ENCODE results near the gene CRABP2. TPM values are rescaled to one million over a fixed set of nuclear protein-coding genes. Genes with fewer than 3 reads are reported as not detected.

Gene CRABP2
- total RNA-seq, 1 experiment from 2014 or later: 137 TPM

DNA sequence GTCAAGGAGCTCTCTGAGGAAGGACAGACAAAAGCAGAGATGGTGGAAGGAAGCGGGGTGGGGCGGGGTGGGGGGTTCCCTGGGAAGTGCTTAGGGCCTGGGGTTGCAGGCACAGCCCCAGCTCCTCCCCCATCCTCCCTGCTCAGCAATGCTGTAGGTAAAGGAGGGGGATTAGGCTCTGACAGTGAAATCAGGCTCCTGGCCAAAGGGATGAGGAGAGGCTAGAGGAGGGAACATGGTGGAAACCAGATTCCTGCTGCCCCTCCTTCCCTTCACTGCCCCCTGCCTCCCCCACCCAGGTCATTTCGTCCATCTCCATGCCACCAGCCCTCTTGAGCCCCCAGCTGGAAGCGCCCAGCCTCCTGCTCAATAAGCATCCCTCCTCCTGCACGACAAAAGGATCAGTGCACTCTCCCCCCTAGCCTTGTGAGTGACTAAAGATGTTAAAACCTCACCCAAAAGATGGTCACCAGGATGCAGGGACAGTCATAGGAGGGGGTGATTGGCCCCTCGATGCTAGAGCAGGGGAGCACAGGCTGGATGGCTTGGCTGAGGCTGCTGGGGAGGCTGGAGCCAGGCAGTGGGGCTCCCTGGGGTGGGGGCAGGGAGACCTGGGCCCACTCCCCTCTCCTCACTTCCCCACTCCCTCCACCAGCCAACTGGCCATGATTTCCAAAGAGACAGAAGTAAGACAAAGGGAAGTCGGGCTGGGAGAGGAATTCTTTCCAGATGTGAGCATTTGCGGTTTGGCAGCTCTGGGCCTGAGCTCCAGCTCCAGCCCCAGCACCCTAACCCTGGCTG lies 2.2 kb upstream of the CRABP2 start:
- peak; percentile 88 for DNase-seq
- Histone ChIP-seq H3K4me3 (ENCODE audit: insufficient read depth, low read depth, low read length) (peak overlapping the region; percentile 80), H3K27me3 (ENCODE audit: control insufficient read depth, insufficient read depth, low read length) (peaks cover 19% of the 10 kb centered on the region), H3K36me3 (replicated peaks; ENCODE audit: control insufficient read depth, insufficient read depth, low read length) (no peaks in the 10 kb centered on the region)

- DNase-seq: peak; percentile 89
- peak overlapping the region; percentile 80 for H3K4me3 ChIP-seq (ENCODE audit: insufficient read depth, low read depth, low read length)
- no peaks in the 10 kb centered on the region for H3K36me3 ChIP-seq (replicated peaks; ENCODE audit: control insufficient read depth, insufficient read depth, low read length)
- peaks cover 19% of the 10 kb centered on the region for H3K27me3 ChIP-seq (ENCODE audit: control insufficient read depth, insufficient read depth, low read length)
Measured at GRCh38 chr1:156706657-156707416, 1.5 kb upstream of the CRABP2 start.

GRCh38 chr1:156705918-156706656 lies 704 bp upstream of the CRABP2 start:
- DNase-seq: peak; percentile 96
- Histone ChIP-seq H3K36me3 (replicated peaks; ENCODE audit: control insufficient read depth, insufficient read depth, low read length) (no peaks in the 10 kb centered on the region; the same call in 1 of the 2 replicates), H3K4me3 (ENCODE audit: insufficient read depth, low read depth, low read length) (peak overlapping the region; percentile 80), H3K27me3 (ENCODE audit: control insufficient read depth, insufficient read depth, low read length) (peaks cover 19% of the 10 kb centered on the region)

DNA sequence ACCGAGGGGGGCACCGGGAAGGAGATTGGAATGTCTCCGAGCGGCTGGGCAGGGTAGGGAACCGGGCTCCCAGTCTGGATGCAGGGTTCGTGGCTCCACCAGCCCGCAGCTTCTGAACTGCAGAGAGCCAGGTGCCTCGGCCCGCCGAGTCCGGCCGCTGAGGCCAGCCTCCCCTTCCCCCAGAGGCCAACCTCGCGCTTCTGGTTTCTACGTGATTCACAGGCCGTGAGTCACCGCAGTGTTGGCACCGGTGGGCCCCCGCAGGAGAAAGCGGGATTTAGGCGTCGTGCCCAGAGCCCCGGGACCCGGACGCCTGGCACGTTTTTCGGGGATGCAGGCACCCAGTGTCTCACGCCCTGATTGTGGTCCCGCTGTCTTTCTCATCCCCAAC lies 458 bp downstream of the CRABP2 start:
- peak; percentile 81 for DNase-seq
- Histone ChIP-seq H3K4me3 (ENCODE audit: insufficient read depth, low read depth, low read length) (peak overlapping the region; percentile 80), H3K27me3 (ENCODE audit: control insufficient read depth, insufficient read depth, low read length) (peaks cover 19% of the 10 kb centered on the region), H3K36me3 (replicated peaks; ENCODE audit: control insufficient read depth, insufficient read depth, low read length) (peaks cover 5% of the 10 kb centered on the region)

GRCh38 chr1:156704166-156704711 lies 1.1 kb downstream of the CRABP2 start:
- H3K36me3 ChIP-seq (replicated peaks; ENCODE audit: control insufficient read depth, insufficient read depth, low read length): peaks cover 7% of the 10 kb centered on the region
- H3K27me3 ChIP-seq (ENCODE audit: control insufficient read depth, insufficient read depth, low read length): peaks cover 19% of the 10 kb centered on the region
- DNase-seq: peak; percentile 69
- peak overlapping the region; percentile 80 for H3K4me3 ChIP-seq (ENCODE audit: insufficient read depth, low read depth, low read length)

DNA sequence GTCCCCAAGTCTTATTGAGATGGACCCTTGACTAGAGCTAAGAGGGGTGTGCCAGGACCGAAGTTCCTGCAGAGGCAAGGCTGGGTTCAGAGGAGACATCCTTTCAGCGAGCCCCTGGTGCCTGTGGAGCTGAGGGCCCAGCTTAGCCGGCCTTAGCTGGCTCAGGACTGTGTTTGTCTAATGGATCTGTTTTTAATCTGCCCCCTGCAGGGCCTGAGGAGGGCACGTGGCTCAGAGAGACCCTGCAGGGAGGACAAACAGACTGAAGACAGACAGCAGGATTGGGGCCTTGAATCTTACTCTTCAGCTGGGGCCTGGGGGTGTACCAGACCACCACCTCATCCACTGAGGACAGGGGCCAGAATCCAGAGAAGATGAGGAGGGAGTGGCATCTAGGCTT lies 1.6 kb downstream of the CRABP2 start:
- H3K36me3 ChIP-seq (replicated peaks; ENCODE audit: control insufficient read depth, insufficient read depth, low read length): peaks cover 9% of the 10 kb centered on the region
- peak overlapping the region; percentile 80 for H3K4me3 ChIP-seq (ENCODE audit: insufficient read depth, low read depth, low read length)
- DNase-seq: peak; percentile 70
- H3K27me3 ChIP-seq (ENCODE audit: control insufficient read depth, insufficient read depth, low read length): peaks cover 19% of the 10 kb centered on the region

- Histone ChIP-seq H3K4me3 (ENCODE audit: insufficient read depth, low read depth, low read length) (peak overlapping the region; percentile 13; the same call in 1 of the 2 replicates), H3K36me3 (replicated peaks; ENCODE audit: control insufficient read depth, insufficient read depth, low read length) (peaks cover 9% of the 10 kb centered on the region), H3K27me3 (ENCODE audit: control insufficient read depth, insufficient read depth, low read length) (peaks cover 19% of the 10 kb centered on the region)
- DNase-seq: peak; percentile 36
Measured at GRCh38 chr1:156703336-156703735, 2.0 kb downstream of the CRABP2 start.

GRCh38 chr1:156700736-156701531 lies 4.4 kb downstream of the CRABP2 start:
- Histone ChIP-seq H3K36me3 (replicated peaks; ENCODE audit: control insufficient read depth, insufficient read depth, low read length) (peaks cover 9% of the 10 kb centered on the region), H3K27me3 (ENCODE audit: control insufficient read depth, insufficient read depth, low read length) (peaks cover 19% of the 10 kb centered on the region), H3K4me3 (ENCODE audit: insufficient read depth, low read depth, low read length) (no peak overlapping the region)
- peak; percentile 30 for DNase-seq

DNA sequence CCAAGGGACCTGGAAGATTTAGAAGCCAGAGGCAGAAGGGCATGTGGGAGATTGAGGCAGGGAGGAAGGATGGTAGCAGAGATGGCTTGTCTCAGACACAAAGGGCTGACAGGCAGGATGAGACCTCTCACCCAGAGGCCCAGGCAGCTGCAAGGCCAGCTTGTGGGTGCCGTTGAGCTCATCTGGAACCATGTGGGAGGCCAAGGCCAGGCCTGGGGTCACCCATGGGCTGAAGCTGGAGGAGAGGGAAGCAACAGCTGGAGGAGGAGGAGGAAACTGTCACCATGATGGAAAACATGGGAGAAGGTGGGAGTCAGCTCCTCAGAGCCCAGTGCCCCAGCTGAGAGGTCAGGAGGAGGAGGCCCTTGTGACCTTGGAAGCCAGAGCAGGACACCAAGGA lies 6.4 kb downstream of the CRABP2 start:
- H3K4me3 ChIP-seq (ENCODE audit: insufficient read depth, low read depth, low read length): no peak overlapping the region
- DNase-seq: no peak
- peaks cover 9% of the 10 kb centered on the region for H3K36me3 ChIP-seq (replicated peaks; ENCODE audit: control insufficient read depth, insufficient read depth, low read length)
- peaks cover 5% of the 10 kb centered on the region for H3K27me3 ChIP-seq (ENCODE audit: control insufficient read depth, insufficient read depth, low read length)

DNA sequence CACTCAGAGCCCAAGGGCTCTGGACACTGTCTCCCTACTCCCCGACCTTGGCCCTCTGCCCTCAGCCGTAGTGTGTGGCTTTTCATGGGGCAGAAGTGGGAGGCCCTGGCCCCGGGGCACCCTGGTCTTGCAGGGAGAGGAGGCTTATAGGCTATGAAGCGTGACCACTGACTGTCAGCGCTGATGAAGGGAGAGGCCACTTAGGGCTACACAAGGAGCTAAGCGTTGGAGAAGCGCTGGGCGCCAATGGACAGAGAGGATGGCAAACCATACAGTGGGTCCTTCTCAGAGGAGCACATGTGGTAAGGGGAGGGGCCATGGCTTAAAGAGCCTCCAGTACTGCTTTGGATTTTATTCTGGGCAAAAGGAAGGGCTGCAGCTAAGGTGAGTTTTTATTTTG lies 7.9 kb downstream of the CRABP2 start:
- Histone ChIP-seq H3K27me3 (ENCODE audit: control insufficient read depth, insufficient read depth, low read length) (no peaks in the 10 kb centered on the region), H3K36me3 (replicated peaks; ENCODE audit: control insufficient read depth, insufficient read depth, low read length) (peaks cover 9% of the 10 kb centered on the region), H3K4me3 (ENCODE audit: insufficient read depth, low read depth, low read length) (no peak overlapping the region)
- no peak for DNase-seq

- peaks cover 9% of the 10 kb centered on the region for H3K36me3 ChIP-seq (replicated peaks; ENCODE audit: control insufficient read depth, insufficient read depth, low read length)
- DNase-seq: no peak
- no peak overlapping the region for H3K4me3 ChIP-seq (ENCODE audit: insufficient read depth, low read depth, low read length)
- no peaks in the 10 kb centered on the region for H3K27me3 ChIP-seq (ENCODE audit: control insufficient read depth, insufficient read depth, low read length)
Measured at GRCh38 chr1:156696755-156697154, 8.6 kb downstream of the CRABP2 start.

- H3K36me3 ChIP-seq (replicated peaks; ENCODE audit: control insufficient read depth, insufficient read depth, low read length): peaks cover 3% of the 10 kb centered on the region
- H3K4me3 ChIP-seq (ENCODE audit: insufficient read depth, low read depth, low read length): no peak overlapping the region
- peaks cover 8% of the 10 kb centered on the region for H3K27me3 ChIP-seq (ENCODE audit: control insufficient read depth, insufficient read depth, low read length)
- peak; percentile 59 for DNase-seq
Measured at GRCh38 chr1:156694690-156694962, 10.8 kb downstream of the CRABP2 start.

DNA sequence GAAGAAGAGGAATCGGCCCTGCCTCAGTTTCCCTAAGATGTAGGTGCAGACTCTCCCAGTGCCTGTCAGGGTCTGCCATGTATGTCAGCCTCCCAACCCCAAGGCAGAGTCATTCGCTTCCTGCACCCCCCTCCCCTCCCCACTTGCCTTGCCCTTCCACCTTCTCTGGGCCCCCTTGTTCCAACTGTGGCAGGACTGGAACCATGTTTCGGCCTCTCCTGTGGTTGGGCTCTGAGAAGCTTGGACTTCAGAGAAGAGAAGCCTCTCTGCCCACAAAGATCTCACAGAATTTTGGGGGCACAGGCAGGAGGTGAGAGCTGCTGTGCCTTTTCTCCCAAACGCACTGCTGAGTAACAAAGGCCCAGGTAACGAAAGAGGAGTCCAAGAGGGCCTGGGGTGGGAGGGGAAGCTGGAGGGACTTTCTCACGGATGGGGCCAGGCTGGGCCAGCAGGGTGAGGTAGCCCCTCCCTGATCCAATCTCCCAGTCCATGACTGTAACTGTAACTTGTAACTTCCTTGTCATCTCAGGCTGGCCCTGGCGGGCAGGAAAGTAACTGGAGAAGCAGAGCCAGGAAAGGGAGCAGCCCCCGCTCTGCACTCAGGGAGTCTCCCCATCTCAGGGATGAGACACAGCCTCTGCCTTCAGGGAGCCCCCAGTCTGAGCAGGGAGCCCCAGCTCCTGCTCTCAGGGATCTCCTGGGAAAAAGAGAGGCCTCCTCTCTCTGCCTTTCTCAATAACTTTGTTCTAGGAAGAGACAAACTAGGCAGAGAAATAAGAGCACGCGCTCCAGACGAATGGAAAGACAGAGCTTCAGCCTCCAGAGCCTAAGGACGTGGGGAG lies 11.3 kb downstream of the CRABP2 start:
- DNase-seq: peak; percentile 73
- no peak overlapping the region for H3K4me3 ChIP-seq (ENCODE audit: insufficient read depth, low read depth, low read length)
- peaks cover 10% of the 10 kb centered on the region for H3K27me3 ChIP-seq (ENCODE audit: control insufficient read depth, insufficient read depth, low read length)
- peaks cover under 1% of the 10 kb centered on the region for H3K36me3 ChIP-seq (replicated peaks; ENCODE audit: control insufficient read depth, insufficient read depth, low read length)

Data from H7 (cell line).